ENCODE data around the gene HBZ. TPM values are rescaled to one million over a fixed set of nuclear protein-coding genes. Genes with fewer than 3 reads are reported as not detected.

The HBZ gene
- total RNA-seq, result not detected in 2 replicates

GRCh38 chr16:152141-153128 lies at the start of gene HBZ:
Gene HBZ (plus strand): TSS chr16:152644. CDS start chr16:152910, 266 bp downstream.

GRCh38 chr16:165539-166374 lies 13.3 kb downstream of the HBZ start, which contains the start of gene HBM:
Gene HBM (plus strand): TSS chr16:165978. CDS start chr16:165998, 20 bp downstream.

GRCh38 chr16:172374-172941 lies 20.0 kb downstream of the HBZ start, which contains the start of gene HBA2:
Gene HBA2 (plus strand): TSS chr16:172876. CDS start chr16:172913, 37 bp downstream.

GRCh38 chr16:176477-177382 lies 24.3 kb downstream of the HBZ start, which contains the start of gene HBA1:
Gene HBA1 (plus strand): TSS chr16:176680. CDS start chr16:176717, 37 bp downstream.

GRCh38 chr16:180101-180675 lies 27.7 kb downstream of the HBZ start, which contains the start of gene HBQ1:
Gene HBQ1 (plus strand): TSS chr16:180459. CDS start chr16:180487, 28 bp downstream.

Small RNA genes within 50 kb of the gene (small RNA-seq; reads per million reads assigned to genes)
- gene RF00019, result not detected

Other genes starting within 250 kb of the HBZ start
- gene POLR3K, start 99.0 kb upstream of the HBZ start, total RNA-seq, result 0.97 and 1.1 TPM in 2 replicates
- gene SNRNP25, start 98.8 kb upstream of the HBZ start, total RNA-seq, result 9.0 and 9.6 TPM in 2 replicates
- gene RHBDF1, start 80.0 kb upstream of the HBZ start, total RNA-seq, result 42.4 and 44.0 TPM in 2 replicates
- 133 and 153 TPM in 2 replicates for gene MPG, start 74.4 kb upstream of the HBZ start, total RNA-seq
- gene NPRL3, start 14.0 kb upstream of the HBZ start, total RNA-seq, result 10.0 and 14.8 TPM in 2 replicates
- not detected in 2 replicates for gene HBM, start 13.3 kb downstream of the HBZ start, total RNA-seq
- gene HBA2, start 20.2 kb downstream of the HBZ start, total RNA-seq, result not detected in 2 replicates
- not detected in 2 replicates for gene HBA1, start 24.0 kb downstream of the HBZ start, total RNA-seq
- gene HBQ1, start 27.8 kb downstream of the HBZ start, total RNA-seq, result not detected in 2 replicates
- gene LUC7L, start 76.8 kb downstream of the HBZ start, total RNA-seq, result 30.8 and 40.6 TPM in 2 replicates
- 84.5 and 89.4 TPM in 2 replicates for gene FAM234A, start 82.2 kb downstream of the HBZ start, total RNA-seq
- 2.2 and 3.2 TPM in 2 replicates for gene RGS11, start 123.3 kb downstream of the HBZ start, total RNA-seq
- gene ARHGDIG, start 127.9 kb downstream of the HBZ start, total RNA-seq, result not detected in 2 replicates
- not detected in 2 replicates for gene PDIA2, start 130.5 kb downstream of the HBZ start, total RNA-seq
- 20.0 and 28.6 TPM in 2 replicates for gene AXIN1, start 200.1 kb downstream of the HBZ start, total RNA-seq
- gene MRPL28, start 217.9 kb downstream of the HBZ start, total RNA-seq, result 54.7 and 57.2 TPM in 2 replicates
- gene PGAP6, start 229.3 kb downstream of the HBZ start, total RNA-seq, result 46.3 and 54.8 TPM in 2 replicates
- 122 and 127 TPM in 2 replicates for gene NME4, start 244.6 kb downstream of the HBZ start, total RNA-seq
- gene DECR2, start 249.2 kb downstream of the HBZ start, total RNA-seq, result 25.0 and 25.2 TPM in 2 replicates

Data from hair follicle dermal papilla cell (primary cell).